NAMALWA (cell line): ENCODE measurements around the gene IWS1.
"Not testable (repeated sequence)": the region's sequence is repeated elsewhere in the genome, so short reads cannot be mapped to it uniquely, and the experiment has no call there.

Experiments
- DNase-seq: peaks from one replicate; pipeline ENCODE4 v3.0.0-alpha.2; 2015; ENCODE audit warnings: low spot score

IWS1 gene

DNA sequence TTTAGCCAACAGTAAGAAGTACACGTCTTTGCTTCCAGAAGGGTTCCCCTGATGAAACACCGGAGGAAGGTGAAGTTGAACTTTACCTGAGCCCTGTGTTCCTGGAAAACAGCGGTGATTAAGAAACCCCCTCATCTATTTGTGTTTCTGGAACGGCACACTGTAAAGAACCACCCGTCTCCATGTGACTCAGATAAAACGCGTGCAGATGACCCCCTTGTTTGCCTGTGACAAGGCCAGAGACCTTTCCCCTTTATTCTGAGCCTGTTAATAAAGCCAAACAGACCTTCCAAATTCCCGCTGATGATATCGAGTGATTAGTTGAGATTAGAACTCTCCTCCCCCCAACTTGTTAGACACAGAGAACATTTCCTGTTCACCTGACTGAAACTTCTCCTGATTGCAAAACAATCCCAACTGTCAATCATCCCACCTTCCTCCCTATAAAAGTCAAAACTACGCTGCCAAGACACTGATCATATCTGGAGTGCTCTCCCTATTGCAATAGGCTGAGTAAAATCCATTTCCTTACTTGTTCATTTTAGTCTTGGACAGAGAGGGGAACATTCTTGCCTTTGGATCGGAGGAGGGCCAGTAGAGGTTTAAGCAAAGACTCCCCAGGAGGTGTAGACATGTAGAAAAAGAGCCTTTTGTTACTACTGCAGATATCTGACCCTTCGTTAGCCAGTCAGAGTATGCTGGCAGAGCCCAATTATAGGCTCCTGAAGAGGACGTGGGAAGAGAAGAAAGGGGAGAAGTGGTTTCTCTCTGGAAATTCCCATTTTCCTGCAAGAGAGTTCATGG, 914 bp upstream of the IWS1 start:
- no peak for DNase-seq

DNA sequence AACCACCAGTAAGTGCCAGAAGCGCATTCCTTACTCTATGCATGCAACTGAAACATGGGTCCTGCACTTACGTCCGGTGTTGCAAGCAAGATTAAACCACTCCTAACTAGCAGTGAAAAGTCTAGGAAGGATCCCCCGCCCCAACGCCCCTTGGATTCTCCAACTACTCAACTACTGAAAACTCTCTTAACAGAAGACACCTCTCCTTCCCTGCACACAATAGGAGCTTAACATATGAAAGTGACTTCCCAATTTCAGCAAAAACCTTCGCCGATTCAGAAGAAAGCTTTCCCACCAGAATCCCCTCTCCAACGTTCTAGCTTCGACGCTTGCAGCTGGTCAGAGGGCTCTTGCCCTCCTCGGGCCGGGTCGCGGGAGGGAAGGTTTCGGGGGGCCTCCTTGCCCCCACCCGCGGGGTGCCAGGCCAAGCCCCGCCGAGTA, 578 bp downstream of the IWS1 start:
- peak; percentile 46 for DNase-seq

DNA sequence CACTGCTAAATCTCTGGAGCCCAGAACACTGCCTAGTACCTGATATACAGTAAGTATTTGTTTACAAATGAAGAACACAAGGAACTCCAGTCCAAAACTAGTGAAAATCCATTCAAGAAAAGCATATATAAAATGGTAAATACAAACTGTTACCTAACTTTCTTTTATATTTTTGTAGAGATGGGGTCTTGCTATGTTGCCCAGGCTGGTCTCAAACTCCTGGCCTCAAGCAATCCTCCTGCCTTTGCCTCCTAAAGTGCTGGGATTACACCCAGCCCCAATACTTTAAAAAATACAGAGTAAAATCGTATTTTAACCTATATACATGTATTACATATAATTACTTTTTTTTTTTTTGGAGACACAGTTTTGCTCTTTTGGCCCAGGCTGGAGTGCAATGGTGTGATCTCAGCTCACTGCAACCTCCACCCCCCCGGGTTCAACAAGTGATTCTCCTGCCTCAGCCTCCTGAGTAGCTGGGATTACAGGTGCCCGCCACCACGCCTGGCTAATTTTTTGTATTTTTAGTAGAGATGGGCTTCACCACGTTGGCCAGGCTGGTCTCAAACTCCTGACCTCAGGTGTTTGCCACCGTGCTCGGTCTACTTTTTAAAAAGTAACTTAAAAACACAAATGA, 2.0 kb downstream of the IWS1 start:
- not testable (repeated sequence) for DNase-seq

DNA sequence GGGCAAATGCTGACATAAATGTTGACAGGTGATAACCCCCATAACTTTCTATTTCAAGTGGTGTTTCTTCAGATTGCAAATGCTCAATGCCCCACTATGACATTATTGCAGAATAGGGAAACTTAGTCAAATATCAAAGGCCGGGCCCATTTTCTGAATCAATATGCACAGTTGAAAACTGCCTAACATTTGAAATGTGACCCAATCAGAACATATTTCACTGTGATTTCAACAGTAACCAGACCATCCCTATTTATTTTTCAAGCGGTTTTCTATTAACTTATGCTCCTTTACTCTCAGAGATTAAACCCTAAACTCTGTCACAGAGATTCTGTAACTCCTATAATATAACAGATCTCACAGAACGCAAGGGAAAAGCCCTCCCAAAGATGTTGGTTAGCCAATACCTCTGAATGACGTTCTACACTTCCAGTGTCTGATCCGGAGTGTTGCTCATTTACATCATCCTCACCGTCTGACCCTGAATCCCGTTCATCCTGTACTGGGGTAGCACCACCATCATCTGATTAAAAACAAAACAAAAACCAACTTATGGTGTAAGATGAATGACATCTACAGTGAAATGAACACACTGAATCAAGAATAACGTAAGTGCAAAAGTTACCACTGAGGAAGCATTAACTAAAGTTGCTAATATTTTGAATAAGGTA, 2.9 kb downstream of the IWS1 start:
- no peak for DNase-seq

DNA sequence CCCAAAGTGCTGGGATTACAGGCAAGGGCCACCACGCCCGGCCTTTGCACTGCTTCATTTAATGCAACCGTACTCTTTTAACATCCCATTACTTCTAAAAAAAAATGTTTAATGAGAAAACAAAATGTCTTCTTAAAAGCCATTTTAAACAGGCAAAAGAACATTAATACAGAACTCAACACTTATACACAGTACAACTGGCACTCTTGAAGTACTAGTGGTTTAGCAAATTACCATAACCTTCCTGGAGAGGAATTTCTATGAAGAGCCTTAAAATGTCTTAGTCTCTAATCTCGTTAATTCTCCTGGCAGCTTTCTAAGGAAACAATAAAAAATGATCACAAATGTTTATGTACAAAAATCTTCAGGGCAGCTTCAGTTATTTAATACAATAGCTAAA, 5.9 kb downstream of the IWS1 start:
- no peak for DNase-seq

DNA sequence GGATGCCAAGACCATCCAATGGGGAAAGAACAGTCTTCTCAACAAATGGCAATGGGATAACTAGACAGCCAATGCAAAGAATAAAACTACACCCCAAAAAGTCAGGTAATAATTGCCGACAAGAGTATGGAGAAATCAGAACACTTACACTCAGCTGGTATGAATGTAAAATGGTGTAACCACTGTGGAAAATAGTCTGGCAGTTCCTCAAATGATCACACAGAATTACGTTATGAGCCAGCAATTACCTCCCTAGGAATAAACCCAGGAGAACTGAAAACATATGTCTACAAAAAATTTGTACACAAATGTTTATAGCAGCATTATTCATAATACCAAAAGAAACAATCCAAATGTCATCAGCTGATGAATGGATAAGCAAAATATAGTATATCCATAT, 8.8 kb downstream of the IWS1 start:
- no peak for DNase-seq

DNA sequence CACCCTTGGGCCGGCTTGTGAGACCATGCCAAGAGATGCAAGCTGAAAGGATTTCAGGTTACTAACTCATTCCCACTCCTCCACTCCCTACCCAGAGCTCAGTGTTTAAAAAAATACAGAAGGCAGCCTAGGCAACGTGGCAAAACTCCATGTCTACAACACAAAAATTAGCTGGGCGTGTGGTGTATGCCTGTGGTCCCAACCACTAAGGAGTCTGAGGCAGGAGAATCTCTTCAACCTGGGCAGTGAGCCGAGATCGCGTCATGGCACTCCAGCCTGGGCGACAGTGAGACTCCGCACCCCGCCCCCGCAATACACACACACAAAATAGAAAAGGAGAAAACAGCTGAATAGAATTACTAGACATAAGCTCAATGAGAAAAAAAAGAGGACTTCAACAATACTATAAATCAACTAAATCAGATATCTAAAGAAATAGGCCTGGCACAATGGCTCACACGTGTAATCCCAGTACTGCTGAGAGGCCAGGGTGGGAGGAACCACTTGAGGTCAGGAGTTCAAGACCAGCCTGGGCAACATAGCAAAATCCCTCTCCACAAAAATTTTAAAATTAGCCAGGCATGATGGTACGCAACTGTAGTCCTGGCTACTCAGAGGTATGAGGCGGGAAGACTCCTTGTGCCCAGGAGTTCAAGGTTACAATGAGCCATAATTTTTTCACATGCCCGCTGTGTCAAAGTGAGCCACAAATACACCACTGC, 10.1 kb downstream of the IWS1 start:
- DNase-seq, result no peak

DNA sequence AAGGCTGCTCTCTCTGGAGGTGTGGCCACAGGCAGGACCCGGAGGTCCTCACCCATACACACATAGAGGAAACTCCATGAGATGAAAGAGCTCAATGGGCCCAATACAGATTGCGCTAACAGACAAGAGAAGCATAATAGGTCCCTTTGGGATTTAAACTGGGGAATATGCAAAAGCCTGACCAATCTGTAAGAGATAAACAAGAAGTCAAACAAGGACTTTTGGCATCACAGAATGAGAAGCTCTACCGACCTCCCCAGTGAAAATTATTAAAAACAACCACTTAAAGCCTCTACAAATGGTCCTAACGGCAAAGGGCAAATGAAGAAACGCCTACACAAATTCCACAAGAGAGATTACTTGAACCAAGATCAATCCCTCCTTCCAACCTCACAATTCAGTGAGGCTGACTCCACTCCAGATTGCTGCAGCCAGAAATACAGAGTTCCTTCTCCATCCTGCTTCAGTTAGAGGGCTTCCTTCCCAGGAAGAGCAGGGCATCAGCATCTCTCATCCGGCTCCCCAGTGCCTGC, 10.8 kb downstream of the IWS1 start:
- DNase-seq, result no peak

DNA sequence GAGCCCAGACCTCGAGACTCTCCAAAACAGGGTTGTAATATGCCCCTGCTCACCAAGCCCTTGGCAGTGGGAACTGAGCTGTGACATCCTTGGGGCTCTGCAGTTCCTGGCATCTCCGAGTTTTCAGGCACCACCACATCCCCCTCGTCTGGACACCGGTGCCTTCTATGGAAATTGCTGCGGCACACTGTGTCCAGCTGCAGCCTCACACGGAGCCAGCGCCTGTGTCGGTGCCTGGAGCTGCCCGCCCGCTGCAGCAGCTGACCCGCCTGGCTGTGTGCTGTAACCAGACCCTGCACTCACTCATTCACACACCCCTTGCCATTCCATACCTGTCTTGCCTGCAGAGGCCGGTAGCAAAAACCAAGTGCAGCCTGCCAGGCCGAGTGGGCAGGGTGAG, 11.8 kb downstream of the IWS1 start:
- DNase-seq, result no peak

DNA sequence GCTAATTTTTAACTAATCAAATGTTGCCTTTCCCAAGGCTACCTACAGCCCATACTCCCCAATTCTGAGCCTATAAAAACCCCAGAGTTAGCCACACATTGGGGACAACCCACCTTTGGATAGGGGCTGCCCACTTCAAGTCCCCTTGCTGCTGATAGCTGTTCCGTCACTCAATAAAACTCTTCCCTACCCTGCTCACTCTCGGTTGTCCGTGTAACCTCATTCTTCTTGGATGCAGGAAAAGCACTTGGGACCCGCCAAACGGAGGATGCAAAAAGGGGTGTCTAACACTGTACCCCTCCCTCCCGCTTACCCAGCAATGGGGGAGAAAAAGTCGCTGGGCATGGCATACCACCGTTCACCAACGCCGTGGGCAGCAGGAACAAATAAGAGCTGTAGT, 12.2 kb downstream of the IWS1 start:
- no peak for DNase-seq

DNA sequence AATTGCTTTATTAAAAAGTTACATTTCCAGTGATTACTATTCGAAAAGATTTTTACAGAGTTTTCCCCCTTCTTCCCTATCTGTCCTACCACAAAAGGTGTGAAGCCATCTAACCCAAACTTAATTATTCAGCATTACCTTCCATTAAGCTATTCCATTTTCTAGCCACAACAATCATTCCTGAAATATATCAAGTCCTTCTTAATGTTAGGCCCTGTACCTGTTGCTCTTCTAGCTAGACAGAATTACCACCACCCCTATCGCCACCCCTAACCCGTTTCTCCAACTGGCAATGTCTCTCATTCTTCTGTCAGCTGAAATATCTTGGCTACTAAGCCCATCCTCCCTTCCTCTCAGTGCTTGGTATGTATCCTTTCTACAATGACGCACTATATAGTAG, 13.9 kb downstream of the IWS1 start:
- no peak for DNase-seq

DNA sequence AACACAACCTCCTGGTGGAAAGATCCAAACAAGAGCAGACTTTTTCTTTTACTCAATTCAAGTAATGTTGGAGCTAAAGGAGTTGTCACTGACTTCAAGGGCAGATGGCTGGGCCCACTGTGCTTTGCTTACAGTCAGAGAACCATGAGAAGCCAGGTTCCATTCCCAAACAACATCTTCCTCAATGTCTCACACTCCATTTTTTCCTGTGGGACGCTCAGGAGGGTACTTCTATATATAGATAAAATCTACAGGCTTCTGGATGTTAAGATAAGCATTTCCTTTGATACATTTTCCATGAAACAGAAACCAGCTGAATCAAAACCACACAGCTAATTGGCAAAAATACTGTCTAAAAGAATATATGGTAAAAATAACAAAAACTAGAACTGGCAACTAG, 14.4 kb downstream of the IWS1 start:
- DNase-seq, result no peak

DNA sequence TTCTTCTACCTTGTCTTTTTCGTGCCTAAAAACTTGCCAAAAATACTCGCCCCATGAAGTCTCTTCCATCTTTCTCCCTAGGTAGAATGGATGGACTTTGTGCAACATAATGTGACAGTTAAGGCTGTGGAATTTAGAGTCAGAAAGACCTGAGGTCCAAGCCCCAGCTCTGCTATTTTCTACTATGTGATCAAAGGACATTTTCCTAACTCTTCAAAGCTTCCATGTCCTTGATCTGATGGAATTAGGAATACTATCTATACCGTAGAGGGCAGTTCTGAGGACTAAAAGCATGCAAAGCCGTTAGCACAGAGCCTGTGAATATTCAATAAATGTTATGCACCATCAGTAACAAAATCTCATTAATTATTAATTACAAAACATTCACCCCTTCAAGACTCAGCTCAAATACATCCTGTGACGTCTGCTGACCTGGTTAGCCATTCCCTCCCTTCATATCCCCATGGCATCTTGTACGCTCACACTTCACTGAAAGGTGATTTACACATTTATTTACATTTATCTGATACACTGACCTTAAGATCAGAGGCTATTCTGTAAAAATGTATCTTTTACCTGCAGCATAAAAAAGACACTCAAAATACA, 15.1 kb downstream of the IWS1 start:
- no peak for DNase-seq

DNA sequence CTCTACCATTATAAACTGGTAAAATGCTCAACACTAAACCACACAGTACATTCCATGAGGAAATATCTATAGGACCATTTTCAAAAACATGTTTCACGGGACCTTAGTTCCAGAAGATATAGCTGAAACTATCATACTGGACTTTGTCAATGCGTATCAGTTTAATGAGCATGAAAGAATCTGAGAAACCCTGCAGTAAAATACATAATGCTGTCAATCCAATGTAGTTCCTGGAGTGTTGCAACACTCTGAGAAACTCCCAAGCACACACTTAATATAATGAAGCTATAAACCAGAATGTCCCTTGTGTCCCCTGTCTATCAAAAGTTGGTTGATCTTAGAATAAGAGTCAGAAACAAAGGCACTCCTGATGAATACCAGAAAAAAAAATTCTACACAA, 16.2 kb downstream of the IWS1 start:
- DNase-seq, result no peak

DNA sequence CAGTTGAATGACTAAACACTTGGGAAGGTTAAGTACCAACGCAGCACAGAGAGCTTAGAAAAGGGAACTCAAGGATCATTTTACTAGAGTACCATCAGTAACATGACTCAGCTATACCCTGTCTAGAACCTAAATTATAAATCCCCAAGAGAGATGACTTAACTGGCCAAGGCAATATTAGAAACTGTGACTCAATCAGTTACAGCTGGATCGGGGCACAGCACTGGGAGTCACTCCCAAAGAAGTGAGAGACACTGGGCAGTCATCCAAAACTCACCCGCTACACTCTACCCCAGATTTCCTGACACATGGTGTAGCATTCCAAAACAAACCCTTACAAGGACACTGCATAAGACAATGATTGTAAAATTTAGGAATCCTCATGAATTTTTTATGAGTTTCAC, 17.7 kb downstream of the IWS1 start:
- DNase-seq, result no peak

DNA sequence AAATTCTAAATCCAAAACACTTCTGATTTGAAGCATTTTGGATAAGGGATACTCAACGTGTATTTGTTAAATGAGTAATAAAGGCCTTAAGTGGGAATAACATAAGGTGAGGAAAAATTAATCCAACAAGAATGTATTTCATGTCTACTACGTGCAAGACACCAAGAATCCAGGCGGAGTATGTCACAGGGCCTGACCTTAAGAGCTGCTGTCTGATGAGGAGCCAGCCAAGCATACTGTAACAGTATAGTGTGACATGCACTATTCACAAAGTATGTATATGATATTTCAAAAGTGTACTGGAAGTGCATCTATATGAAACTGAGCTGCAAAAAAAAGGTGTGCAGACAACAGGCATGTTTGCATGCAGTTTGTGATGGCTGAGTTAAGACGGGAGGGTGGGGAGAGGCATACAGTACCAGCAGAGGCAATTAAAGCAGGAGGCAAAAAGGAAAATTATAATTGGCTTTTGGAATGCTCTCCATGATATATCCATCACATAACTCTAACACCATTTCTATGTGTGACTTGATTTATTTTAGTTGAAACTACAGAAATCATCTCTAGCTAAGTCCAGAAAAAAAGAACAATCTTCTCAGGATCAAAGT, 18.2 kb downstream of the IWS1 start:
- DNase-seq, result no peak

DNA sequence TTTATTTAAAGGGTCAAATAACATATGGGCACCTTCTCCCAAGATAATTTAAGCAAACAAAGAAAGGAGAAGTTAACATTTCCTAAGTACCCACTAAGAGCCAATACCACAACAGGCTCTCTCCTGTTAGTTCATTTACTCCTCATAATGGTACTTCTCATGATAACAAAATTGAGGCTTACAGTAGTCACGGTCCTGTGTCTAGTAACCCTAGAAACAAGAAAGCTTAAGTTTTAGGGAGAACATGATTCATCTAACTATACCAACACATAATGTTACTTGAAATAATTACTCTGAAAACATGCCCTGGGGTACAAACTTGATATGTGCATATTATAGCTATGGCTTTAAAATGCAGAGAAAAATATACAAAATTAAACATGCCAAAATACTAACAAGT, 19.8 kb downstream of the IWS1 start:
- no peak for DNase-seq

DNA sequence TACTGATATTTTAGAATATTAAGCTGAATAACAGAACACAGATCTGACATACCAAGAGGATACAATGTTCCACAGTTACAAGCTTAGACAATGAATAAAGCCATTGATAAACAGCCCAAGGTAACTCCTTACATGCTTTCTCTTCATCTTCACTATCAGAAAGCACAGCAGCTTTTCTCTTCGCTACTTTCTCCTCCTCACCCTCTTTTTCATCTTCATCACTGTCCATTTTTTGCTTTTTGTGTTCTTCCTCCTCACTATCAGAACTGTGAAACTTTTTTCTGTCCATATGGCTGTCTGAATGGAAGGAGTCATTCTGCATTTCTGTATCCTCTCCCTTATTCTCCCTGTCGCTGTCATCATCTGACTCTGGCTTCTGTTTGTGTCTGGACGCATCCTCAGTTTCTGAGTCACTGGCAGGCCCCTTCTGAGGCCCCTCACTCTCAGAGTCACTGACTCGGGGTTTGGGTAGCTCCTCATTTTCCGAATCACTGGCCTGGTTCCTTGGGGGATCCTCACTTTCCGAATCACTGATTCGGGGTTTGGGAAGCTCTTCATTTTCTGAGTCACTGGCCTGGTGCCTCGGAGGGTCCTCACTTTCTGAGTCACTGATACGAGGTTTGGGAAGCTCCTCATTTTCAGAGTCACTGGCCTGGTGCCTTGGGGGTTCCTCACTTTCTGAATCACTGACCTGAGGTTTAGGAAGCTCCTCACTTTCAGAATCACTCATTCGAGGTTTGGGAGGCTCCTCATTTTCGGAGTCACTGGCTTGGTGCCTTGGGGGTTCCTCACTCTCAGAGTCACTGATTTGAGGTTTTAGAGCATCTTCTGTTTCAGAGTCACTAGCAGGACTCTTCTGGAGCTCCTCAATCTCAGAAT, 21.5 kb downstream of the IWS1 start:
- no peak for DNase-seq

DNA sequence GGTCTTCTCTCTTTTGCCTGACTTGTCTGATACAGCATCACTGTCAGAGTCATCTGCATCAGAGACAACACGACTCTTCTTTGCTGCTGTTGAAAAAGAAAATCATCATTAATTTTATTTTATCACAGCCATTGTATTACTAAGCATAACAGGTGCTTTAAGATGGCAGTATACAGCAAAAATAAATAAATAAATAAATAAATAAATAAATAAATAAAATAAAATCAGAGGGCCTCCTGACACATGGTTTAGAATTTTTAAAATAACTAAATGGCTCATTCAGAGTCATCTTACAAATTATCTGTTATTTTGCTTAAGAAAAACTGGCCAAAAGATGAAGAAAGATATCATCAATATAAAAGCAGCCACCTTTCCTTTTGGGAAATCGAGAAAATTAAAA, 22.8 kb downstream of the IWS1 start:
- no peak for DNase-seq

DNA sequence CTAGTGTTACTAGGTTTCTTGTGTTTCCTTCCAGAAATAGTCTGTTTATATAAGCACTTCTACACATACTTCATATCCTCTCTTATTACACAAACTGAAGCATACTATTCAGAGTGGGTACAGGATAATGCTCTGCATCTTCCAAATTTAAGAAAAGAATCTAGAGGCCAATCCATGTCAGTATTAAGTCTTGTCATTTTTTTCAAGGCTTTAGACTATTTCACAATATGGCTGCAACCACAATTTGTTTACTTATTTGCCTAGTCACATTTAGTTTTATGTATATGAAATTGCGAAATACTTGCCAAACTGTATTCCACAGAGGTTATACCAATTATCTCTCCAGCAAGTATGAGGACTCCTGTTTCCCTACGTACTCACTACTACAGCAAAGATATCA, 27.9 kb downstream of the IWS1 start:
- no peak for DNase-seq

DNA sequence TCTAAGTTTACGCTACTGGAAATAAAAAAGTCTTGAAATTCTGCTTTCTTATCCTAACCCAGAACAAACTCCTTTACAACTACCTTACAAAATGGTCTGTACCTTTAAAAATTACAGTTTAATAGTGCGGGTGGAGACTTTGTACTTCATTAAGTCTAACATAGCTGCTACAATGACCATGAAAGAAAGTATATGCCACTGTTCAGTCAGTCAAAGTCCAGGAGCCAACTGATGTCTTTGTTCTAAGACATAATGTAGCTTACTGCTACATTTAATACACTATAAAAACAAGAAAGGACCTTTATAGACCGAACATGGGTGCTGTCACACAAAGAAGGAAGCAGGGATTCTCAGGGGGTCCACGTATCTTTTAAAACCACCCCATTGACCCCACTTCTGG, 36.0 kb downstream of the IWS1 start:
- DNase-seq, result no peak
